ENCODE data around the gene RANBP17. TPM values are rescaled to one million over a fixed set of nuclear protein-coding genes. Genes with fewer than 3 reads are reported as not detected.

Gene RANBP17
- total and polyA plus RNA-seq, 9 of the 15 experiments (the other 6 are each of a cell fraction or from before 2014, with no cell fraction given): not detected

DNA sequence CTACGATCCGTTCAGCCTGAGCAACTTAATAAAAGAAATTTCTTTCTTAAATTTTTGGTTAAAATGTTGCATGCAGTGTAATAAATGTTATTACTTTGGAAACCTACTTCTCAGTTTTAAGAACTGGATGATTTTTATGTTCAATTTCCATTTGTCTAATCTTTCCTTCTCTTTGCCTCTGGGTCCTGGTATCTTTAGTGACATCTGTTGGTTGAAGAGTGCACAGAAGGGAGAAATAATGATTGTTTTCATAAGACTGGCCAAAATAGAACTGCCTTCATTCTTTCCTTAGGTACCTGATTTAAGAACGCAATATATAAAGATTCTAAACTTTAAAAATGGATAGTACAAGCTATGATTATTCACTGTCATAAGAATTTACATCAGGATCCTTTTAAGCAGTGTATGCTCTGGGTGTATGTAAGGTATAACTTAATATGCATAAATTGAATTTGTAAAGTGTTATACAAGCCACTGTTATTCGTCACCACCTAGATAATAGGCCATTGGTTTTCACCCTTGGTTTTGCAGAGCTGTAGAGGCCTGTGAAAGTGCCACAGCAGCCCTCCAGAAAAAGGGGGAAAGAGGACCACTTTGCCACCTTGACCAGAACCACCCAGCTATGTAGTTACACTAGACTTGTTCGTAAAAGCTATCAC lies 364.4 kb downstream of the RANBP17 start:
- DNase-seq (ENCODE audit: extremely low read depth in 1 of 4, low spot score in 3 of 4): no peak
- H2AFZ ChIP-seq (ENCODE audit: low read depth, low read length): no peak overlapping the region
- H3K4me2 ChIP-seq (ENCODE audit: insufficient read depth, low read length): no peak overlapping the region
- H3K27ac ChIP-seq (ENCODE audit: extremely low read depth, low read depth, low read length): no peak overlapping the region
- no peak for ATAC-seq
- no peaks in the 10 kb centered on the region for H3K27me3 ChIP-seq (ENCODE audit: control insufficient read depth in 2 of 2, insufficient read depth in 2 of 2, low read length in 2 of 2)
- H3K4me3 ChIP-seq: no peak overlapping the region
- no TSS peak for BruUV-seq (replicated peaks)
- POLR2A ChIA-PET: no interaction called here
- CTCF ChIA-PET (ENCODE audit: low intra/inter-chr PET ratio): no interaction called here
- WGBS (ENCODE audit: insufficient coverage, low coverage, missing lambda C conversion rate): 1% methylated on average over 5 of the region's 5 CpGs
- no peak for FAIRE-seq
- H3K4me1 ChIP-seq (replicated peaks in 1 of 2; ENCODE audit: control insufficient read depth in 2 of 2, insufficient read depth in 2 of 2, low read length in 2 of 2): no peaks in the 10 kb centered on the region
- no peak overlapping the region for H3K9ac ChIP-seq (ENCODE audit: insufficient read depth in 1 of 2, low read depth in 2 of 2, low read length in 2 of 2)
- no peaks in the 10 kb centered on the region for H3K9me3 ChIP-seq (replicated peaks; ENCODE audit: control insufficient read depth, insufficient read depth, low read depth, low read length)
- no peaks in the 10 kb centered on the region for H4K20me1 ChIP-seq (replicated peaks; ENCODE audit: control insufficient read depth, insufficient read depth, low read length)
- H3K9me1 ChIP-seq (ENCODE audit: control insufficient read depth, insufficient read depth, low read length): no peaks in the 10 kb centered on the region
- no peaks in the 10 kb centered on the region for H3K79me2 ChIP-seq (ENCODE audit: control insufficient read depth, insufficient read depth, low read length)
- in situ Hi-C loops (cut with MboI): no loop called here
- intact Hi-C loops (cut with micrococcal nuclease): no loop called here
- no peaks in the 10 kb centered on the region for H3K36me3 ChIP-seq (ENCODE audit: control insufficient read depth, insufficient read depth, low read length)
- no peak for TF ChIP-seq ZNF3 (CRISPR knock-in tag; IDR thresholded peaks at IDR 0.05)
- no peak for TF ChIP-seq NR2F6 (CRISPR knock-in tag; IDR thresholded peaks at IDR 0.05)
- no peak for TF ChIP-seq RAD51 (IDR thresholded peaks at IDR 0.05; ENCODE audit: borderline replicate concordance, low read depth)
- TF ChIP-seq STAT5B (CRISPR knock-in tag; IDR thresholded peaks at IDR 0.05): no peak
- TF ChIP-seq, protein P1, sequence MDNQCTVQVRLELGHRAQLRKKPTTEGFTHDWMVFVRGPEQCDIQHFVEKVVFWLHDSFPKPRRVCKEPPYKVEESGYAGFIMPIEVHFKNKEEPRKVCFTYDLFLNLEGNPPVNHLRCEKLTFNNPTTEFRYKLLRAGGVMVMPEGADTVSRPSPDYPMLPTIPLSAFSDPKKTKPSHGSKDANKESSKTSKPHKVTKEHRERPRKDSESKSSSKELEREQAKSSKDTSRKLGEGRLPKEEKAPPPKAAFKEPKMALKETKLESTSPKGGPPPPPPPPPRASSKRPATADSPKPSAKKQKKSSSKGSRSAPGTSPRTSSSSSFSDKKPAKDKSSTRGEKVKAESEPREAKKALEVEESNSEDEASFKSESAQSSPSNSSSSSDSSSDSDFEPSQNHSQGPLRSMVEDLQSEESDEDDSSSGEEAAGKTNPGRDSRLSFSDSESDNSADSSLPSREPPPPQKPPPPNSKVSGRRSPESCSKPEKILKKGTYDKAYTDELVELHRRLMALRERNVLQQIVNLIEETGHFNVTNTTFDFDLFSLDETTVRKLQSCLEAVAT (IDR thresholded peaks at IDR 0.05): no peak
- no peak for TF ChIP-seq FOSL1 (tag; conservative IDR thresholded peaks at IDR 0.05)
- TF ChIP-seq KAT7 (CRISPR knock-in tag; IDR thresholded peaks at IDR 0.05; ENCODE audit: borderline replicate concordance): no peak
- no peak for TF ChIP-seq L3MBTL2 (IDR thresholded peaks at IDR 0.05)
- TF ChIP-seq, protein P2, sequence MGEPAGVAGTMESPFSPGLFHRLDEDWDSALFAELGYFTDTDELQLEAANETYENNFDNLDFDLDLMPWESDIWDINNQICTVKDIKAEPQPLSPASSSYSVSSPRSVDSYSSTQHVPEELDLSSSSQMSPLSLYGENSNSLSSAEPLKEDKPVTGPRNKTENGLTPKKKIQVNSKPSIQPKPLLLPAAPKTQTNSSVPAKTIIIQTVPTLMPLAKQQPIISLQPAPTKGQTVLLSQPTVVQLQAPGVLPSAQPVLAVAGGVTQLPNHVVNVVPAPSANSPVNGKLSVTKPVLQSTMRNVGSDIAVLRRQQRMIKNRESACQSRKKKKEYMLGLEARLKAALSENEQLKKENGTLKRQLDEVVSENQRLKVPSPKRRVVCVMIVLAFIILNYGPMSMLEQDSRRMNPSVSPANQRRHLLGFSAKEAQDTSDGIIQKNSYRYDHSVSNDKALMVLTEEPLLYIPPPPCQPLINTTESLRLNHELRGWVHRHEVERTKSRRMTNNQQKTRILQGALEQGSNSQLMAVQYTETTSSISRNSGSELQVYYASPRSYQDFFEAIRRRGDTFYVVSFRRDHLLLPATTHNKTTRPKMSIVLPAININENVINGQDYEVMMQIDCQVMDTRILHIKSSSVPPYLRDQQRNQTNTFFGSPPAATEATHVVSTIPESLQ (CRISPR knock-in tag; IDR thresholded peaks at IDR 0.05): no peak
- TF ChIP-seq, protein P3, sequence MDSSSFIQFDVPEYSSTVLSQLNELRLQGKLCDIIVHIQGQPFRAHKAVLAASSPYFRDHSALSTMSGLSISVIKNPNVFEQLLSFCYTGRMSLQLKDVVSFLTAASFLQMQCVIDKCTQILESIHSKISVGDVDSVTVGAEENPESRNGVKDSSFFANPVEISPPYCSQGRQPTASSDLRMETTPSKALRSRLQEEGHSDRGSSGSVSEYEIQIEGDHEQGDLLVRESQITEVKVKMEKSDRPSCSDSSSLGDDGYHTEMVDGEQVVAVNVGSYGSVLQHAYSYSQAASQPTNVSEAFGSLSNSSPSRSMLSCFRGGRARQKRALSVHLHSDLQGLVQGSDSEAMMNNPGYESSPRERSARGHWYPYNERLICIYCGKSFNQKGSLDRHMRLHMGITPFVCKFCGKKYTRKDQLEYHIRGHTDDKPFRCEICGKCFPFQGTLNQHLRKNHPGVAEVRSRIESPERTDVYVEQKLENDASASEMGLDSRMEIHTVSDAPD (CRISPR knock-in tag; IDR thresholded peaks at IDR 0.05): no peak
- no peak for TF ChIP-seq GTF2E2 (tag; IDR thresholded peaks at IDR 0.05)
- no peak for TF ChIP-seq FUS (optimal IDR thresholded peaks at IDR 0.05; ENCODE audit: low read depth, low read length)
- no peak for TF ChIP-seq ZNF23 (CRISPR knock-in tag; IDR thresholded peaks at IDR 0.05)
- TF ChIP-seq, protein P4, sequence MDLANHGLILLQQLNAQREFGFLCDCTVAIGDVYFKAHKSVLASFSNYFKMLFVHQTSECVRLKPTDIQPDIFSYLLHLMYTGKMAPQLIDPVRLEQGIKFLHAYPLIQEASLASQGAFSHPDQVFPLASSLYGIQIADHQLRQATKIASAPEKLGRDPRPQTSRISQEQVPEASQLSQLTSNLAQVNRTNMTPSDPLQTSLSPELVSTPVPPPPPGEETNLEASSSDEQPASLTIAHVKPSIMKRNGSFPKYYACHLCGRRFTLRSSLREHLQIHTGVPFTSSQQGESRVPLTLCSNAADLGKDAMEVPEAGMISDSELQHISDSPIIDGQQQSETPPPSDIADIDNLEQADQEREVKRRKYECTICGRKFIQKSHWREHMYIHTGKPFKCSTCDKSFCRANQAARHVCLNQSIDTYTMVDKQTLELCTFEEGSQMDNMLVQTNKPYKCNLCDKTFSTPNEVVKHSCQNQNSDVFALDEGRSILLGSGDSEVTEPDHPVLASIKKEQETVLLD (IDR thresholded peaks at IDR 0.05): no peak
- TF ChIP-seq, protein P5, sequence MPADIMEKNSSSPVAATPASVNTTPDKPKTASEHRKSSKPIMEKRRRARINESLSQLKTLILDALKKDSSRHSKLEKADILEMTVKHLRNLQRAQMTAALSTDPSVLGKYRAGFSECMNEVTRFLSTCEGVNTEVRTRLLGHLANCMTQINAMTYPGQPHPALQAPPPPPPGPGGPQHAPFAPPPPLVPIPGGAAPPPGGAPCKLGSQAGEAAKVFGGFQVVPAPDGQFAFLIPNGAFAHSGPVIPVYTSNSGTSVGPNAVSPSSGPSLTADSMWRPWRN (IDR thresholded peaks at IDR 0.05; ENCODE audit: low read depth): no peak

Measured in K562 (cell line).